MM.1S (cell line): Measurements from ENCODE around the gene CBX3.

ENCODE experiments used
- DNase-seq: peaks from one replicate; pipeline ENCODE4 v3.0.0-alpha.2; 2015
- H2AFZ ChIP-seq: fragments of 300-600 bp; sonication (generic); 2 replicates; pipeline ENCODE4 v1.6.0; 2016; ENCODE audit warnings: antibody characterized with exemption, low read length
- H3F3A ChIP-seq: fragments of 300-600 bp; sonication (generic); 2 replicates; pipeline ENCODE4 v1.6.1; 2016; ENCODE audit warnings: mild to moderate bottlenecking, antibody characterized with exemption, low read length, moderate library complexity, mixed read lengths; ENCODE audit not compliant: insufficient read depth
- H3K27ac ChIP-seq: fragments of 300-600 bp; sonication (generic); 2 replicates; pipeline ENCODE4 v1.5.1; 2016; ENCODE audit warnings: mild to moderate bottlenecking, low read length
- H3K27me3 ChIP-seq: fragments of 300-600 bp; sonication (generic); replicated peaks from 2 replicates; pipeline ENCODE4 v1.6.0; 2016; ENCODE audit warnings: low read length; ENCODE audit not compliant: insufficient read depth
- H3K36me3 ChIP-seq: fragments of 300-600 bp; sonication (generic); replicated peaks from 2 replicates; pipeline ENCODE4 v1.6.1; 2016; ENCODE audit warnings: mild to moderate bottlenecking, low read length, mixed read lengths; ENCODE audit not compliant: insufficient read depth
- H3K4me1 ChIP-seq: fragments of 300-600 bp; sonication (generic); 2 replicates; pipeline ENCODE4 v1.6.1; 2016; ENCODE audit warnings: low read length, mixed read lengths
- H3K4me2 ChIP-seq: fragments of 300-600 bp; sonication (generic); 2 replicates; pipeline ENCODE4 v1.6.0; 2016; ENCODE audit warnings: low read depth, low read length
- H3K4me3 ChIP-seq: fragments of 300-600 bp; sonication (generic); 2 replicates; pipeline ENCODE4 v1.5.1; 2016; ENCODE audit warnings: low read length, mixed read lengths
- H3K79me2 ChIP-seq: fragments of 300-600 bp; sonication (generic); 2 replicates; pipeline ENCODE4 v1.6.1; 2016; ENCODE audit warnings: mixed run types, low read length, mixed read lengths
- H3K9ac ChIP-seq: fragments of 300-600 bp; sonication (generic); 2 replicates; pipeline ENCODE4 v1.6.1; 2016; ENCODE audit warnings: low read length, mixed read lengths
- H3K9me2 ChIP-seq: fragments of 300-600 bp; sonication (generic); replicated peaks from 2 replicates; pipeline ENCODE4 v1.6.1; 2016; ENCODE audit warnings: mild to moderate bottlenecking, low read length, mixed read lengths; ENCODE audit not compliant: insufficient read depth
- H3K9me3 ChIP-seq: fragments of 300-600 bp; sonication (generic); replicated peaks from 2 replicates; pipeline ENCODE4 v1.6.1; 2016; ENCODE audit warnings: mild to moderate bottlenecking, low read length, mixed read lengths; ENCODE audit not compliant: insufficient read depth
- H4K20me1 ChIP-seq: fragments of 300-600 bp; sonication (generic); 2 replicates; pipeline ENCODE4 v1.6.1; 2016; ENCODE audit warnings: mild to moderate bottlenecking, low read length, moderate library complexity, mixed read lengths; ENCODE audit not compliant: insufficient read depth
- EZH2 ChIP-seq: fragments of 300-600 bp; sonication (generic); optimal IDR thresholded peaks from 2 replicates; pipeline ENCODE3; 2017; ENCODE audit warnings: low read depth, mild to moderate bottlenecking, antibody characterized with exemption, low read length, mixed read lengths
- EZH2phosphoT487 ChIP-seq: fragments of 300-600 bp; sonication (generic); IDR thresholded peaks from 2 replicates; pipeline ENCODE4 v1.6.1; 2018; ENCODE audit warnings: antibody characterized with exemption, low read length
- TF ChIP-seq, protein P1 (sequence below): fragments of 300-600 bp; sonication (generic); IDR thresholded peaks from 2 replicates; pipeline ENCODE4 v1.5.1; 2016; ENCODE audit warnings: antibody characterized with exemption, low read length, mixed read lengths

Gene CBX3

DNA sequence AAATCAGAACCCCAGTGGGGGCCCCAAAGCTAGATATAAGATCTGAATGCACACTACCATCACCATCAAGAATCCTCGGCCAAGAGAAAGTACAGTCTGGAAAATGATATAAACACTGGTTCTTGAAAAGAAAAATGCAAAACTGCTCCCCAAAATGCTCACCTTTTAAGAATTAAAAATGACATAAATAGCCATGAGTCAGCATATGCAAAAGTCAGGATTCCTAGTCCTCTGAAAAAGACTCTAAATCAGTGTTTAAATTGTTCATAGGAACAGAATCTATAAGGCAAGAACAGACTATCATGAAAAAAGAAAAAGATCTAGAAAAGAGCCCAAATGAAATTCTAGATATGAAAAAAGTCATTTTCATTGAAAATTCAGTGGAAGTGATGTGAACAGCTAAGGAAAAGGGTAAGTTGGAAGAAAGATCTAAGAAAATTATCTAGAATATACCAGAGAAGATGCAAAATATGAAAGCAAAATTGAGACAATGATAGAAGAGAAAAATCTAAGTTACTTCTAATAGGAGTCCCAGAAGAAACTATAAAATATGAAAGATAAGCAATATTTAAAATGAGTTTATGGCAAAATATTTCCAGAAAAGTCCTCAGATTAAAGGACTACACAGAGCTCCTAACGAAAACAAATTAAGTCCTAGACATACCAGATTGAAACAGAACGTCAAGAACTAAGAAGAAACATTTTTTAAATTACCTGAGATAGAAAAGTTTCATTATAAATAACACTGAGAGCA, 19.9 kb upstream of the CBX3 start:
- peaks cover 15% of the 10 kb centered on the region for H3K4me1 ChIP-seq
- DNase-seq = no peak
- no peak overlapping the region for H3K4me2 ChIP-seq
- no peaks in the 10 kb centered on the region for H3K27me3 ChIP-seq
- H3K9ac ChIP-seq = no peak overlapping the region
- H3K9me2 ChIP-seq = no peaks in the 10 kb centered on the region
- H2AFZ ChIP-seq = no peak overlapping the region
- peaks cover 5% of the 10 kb centered on the region for H3K36me3 ChIP-seq
- peak overlapping the region; percentile 4; the same call in 1 of the 2 replicates for H3K27ac ChIP-seq
- H3F3A ChIP-seq = peaks cover 85% of the 10 kb centered on the region
- no peaks in the 10 kb centered on the region for H3K9me3 ChIP-seq
- no peak overlapping the region for H3K4me3 ChIP-seq
- TF ChIP-seq EZH2 = no peak
- TF ChIP-seq, protein P1, sequence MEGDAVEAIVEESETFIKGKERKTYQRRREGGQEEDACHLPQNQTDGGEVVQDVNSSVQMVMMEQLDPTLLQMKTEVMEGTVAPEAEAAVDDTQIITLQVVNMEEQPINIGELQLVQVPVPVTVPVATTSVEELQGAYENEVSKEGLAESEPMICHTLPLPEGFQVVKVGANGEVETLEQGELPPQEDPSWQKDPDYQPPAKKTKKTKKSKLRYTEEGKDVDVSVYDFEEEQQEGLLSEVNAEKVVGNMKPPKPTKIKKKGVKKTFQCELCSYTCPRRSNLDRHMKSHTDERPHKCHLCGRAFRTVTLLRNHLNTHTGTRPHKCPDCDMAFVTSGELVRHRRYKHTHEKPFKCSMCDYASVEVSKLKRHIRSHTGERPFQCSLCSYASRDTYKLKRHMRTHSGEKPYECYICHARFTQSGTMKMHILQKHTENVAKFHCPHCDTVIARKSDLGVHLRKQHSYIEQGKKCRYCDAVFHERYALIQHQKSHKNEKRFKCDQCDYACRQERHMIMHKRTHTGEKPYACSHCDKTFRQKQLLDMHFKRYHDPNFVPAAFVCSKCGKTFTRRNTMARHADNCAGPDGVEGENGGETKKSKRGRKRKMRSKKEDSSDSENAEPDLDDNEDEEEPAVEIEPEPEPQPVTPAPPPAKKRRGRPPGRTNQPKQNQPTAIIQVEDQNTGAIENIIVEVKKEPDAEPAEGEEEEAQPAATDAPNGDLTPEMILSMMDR = no peak
- TF ChIP-seq EZH2phosphoT487 = no peak
- H4K20me1 ChIP-seq = peaks cover 9% of the 10 kb centered on the region
- peaks cover 26% of the 10 kb centered on the region for H3K79me2 ChIP-seq

DNA sequence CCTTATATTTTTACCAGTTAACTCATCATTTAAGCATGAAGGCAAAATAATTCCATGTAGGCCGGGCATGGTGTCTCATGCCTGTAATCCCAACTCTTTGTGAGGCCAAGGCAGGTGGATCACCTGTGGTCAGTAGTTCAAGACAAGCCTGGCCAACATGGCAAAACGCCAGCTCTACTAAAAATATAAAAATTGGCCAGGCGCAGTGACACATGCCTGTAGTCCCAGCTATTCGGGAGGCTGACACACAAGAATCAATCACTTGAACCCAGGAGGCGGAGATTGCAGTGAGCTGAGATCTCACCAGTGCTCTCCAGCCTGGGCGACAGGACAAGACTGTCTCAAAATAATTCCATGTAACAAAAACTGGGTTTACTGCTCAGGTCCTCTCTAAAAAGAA, 19.3 kb upstream of the CBX3 start:
- Histone ChIP-seq H4K20me1 (peaks cover 15% of the 10 kb centered on the region), H3K36me3 (peaks cover 5% of the 10 kb centered on the region), H3F3A (peaks cover 91% of the 10 kb centered on the region), H3K79me2 (peaks cover 28% of the 10 kb centered on the region), H3K27me3 (no peaks in the 10 kb centered on the region), H3K9me2 (no peaks in the 10 kb centered on the region), H3K4me3 (no peak overlapping the region), H3K27ac (no peak overlapping the region), H2AFZ (no peak overlapping the region), H3K9ac (no peak overlapping the region), H3K4me2 (no peak overlapping the region), H3K4me1 (peaks cover 19% of the 10 kb centered on the region), H3K9me3 (no peaks in the 10 kb centered on the region)
- DNase-seq = no peak
- TF ChIP-seq EZH2phosphoT487 (no peak), EZH2 (no peak)
- TF ChIP-seq, protein P1 = no peak

DNA sequence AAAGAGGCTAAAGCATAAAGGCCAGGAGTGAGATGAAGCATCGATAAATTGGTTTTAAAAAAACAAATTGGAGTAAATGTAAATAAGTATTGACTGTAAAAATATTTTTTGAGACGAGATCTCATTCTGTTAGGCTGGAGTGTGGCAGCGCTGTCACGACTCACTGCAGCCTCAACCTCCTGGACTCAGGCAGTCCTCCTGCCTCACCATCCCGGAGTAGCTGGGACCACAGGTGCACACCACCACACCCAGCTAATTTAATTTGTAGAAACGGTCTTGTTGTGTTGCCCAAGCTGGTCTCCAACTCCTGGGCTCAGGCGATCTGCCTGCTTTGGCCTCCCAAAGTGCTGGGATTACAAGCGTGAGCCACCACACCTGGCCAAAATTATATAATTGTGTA, 18.8 kb upstream of the CBX3 start:
- Histone ChIP-seq H3K9me3 (no peaks in the 10 kb centered on the region), H3K79me2 (peaks cover 31% of the 10 kb centered on the region), H3K9ac (no peak overlapping the region), H3K9me2 (no peaks in the 10 kb centered on the region), H3K4me1 (peaks cover 24% of the 10 kb centered on the region), H3K27me3 (no peaks in the 10 kb centered on the region), H3K36me3 (peaks cover 5% of the 10 kb centered on the region), H4K20me1 (peaks cover 19% of the 10 kb centered on the region), H3K27ac (no peak overlapping the region), H2AFZ (no peak overlapping the region), H3K4me2 (no peak overlapping the region), H3K4me3 (no peak overlapping the region), H3F3A (peaks cover 91% of the 10 kb centered on the region)
- TF ChIP-seq EZH2 (no peak), EZH2phosphoT487 (no peak)
- TF ChIP-seq, protein P1 = no peak
- no peak for DNase-seq
